ENCODE measurements around the gene UBAP2. TPM values are rescaled to one million over a fixed set of nuclear protein-coding genes. Genes with fewer than 3 reads are reported as not detected.

The UBAP2 gene
- polyA plus RNA-seq, 1 experiment, result 17.5 TPM

GRCh38 chr9:34089311-34089710 is 40.6 kb upstream of the UBAP2 start:
- no peak overlapping the region for H3K4me3 ChIP-seq (ENCODE audit: low read depth, low read length)
- ChIA-PET POLR2A (no interaction called here), CTCF (interaction anchor here (1.1 to 1.3 kb wide), 2 partner anchors 15 to 465 kb away, joined by 3 to 7 read pairs; no protein-coding TSS in a partner anchor)
- H3K27me3 ChIP-seq (ENCODE audit: control insufficient read depth, insufficient read depth, low read length), result no peaks in the 10 kb centered on the region
- no peaks in the 10 kb centered on the region for H3K9me3 ChIP-seq (ENCODE audit: control insufficient read depth, insufficient read depth, low read length)
- DNase-seq (ENCODE audit: low read depth, low spot score), result no peak
- no peak for TF ChIP-seq CTCF (IDR thresholded peaks at IDR 0.05; ENCODE audit: low read depth, low read length)
- no peak overlapping the region for H3K27ac ChIP-seq (ENCODE audit: low read depth, low read length)

- H3K27me3 ChIP-seq (ENCODE audit: control insufficient read depth, insufficient read depth, low read length), result no peaks in the 10 kb centered on the region
- H3K27ac ChIP-seq (ENCODE audit: low read depth, low read length), result no peak overlapping the region
- no peak for TF ChIP-seq CTCF (IDR thresholded peaks at IDR 0.05; ENCODE audit: low read depth, low read length)
- ChIA-PET POLR2A (no interaction called here), CTCF (interaction anchor here (0.6 kb wide), 1 partner anchor 350 kb away, joined by 4 read pairs; no protein-coding TSS in a partner anchor)
- DNase-seq (ENCODE audit: low read depth, low spot score), result no peak
- no peaks in the 10 kb centered on the region for H3K9me3 ChIP-seq (ENCODE audit: control insufficient read depth, insufficient read depth, low read length)
- no peak overlapping the region for H3K4me3 ChIP-seq (ENCODE audit: low read depth, low read length)
Measured at GRCh38 chr9:34087370-34087769, 38.7 kb upstream of the UBAP2 start.

- H3K27ac ChIP-seq (ENCODE audit: low read depth, low read length), result no peak overlapping the region
- TF ChIP-seq CTCF (IDR thresholded peaks at IDR 0.05; ENCODE audit: low read depth, low read length), result no peak
- POLR2A ChIA-PET, result no interaction called here
- no peaks in the 10 kb centered on the region for H3K27me3 ChIP-seq (ENCODE audit: control insufficient read depth, insufficient read depth, low read length)
- H3K4me3 ChIP-seq (ENCODE audit: low read depth, low read length), result no peak overlapping the region
- no peak for DNase-seq (ENCODE audit: low read depth, low spot score)
- H3K9me3 ChIP-seq (ENCODE audit: control insufficient read depth, insufficient read depth, low read length), result no peaks in the 10 kb centered on the region
- CTCF ChIA-PET, result no interaction called here
Measured at GRCh38 chr9:34086864-34087263, 38.2 kb upstream of the UBAP2 start.

GRCh38 chr9:34085581-34086500 is 37.2 kb upstream of the UBAP2 start:
- Histone ChIP-seq H3K4me3 (ENCODE audit: low read depth, low read length) (no peak overlapping the region), H3K27ac (ENCODE audit: low read depth, low read length) (no peak overlapping the region), H3K9me3 (ENCODE audit: control insufficient read depth, insufficient read depth, low read length) (no peaks in the 10 kb centered on the region), H3K27me3 (ENCODE audit: control insufficient read depth, insufficient read depth, low read length) (no peaks in the 10 kb centered on the region)
- POLR2A ChIA-PET, result no interaction called here
- CTCF ChIA-PET, result interaction anchor here (0.9 to 4.2 kb wide), 2 partner anchors 12 to 75 kb away, joined by 3 to 47 read pairs; no protein-coding TSS in a partner anchor
- no peak for DNase-seq (ENCODE audit: low read depth, low spot score)
- no peak for TF ChIP-seq CTCF (IDR thresholded peaks at IDR 0.05; ENCODE audit: low read depth, low read length)

GRCh38 chr9:34084562-34084961 is 35.9 kb upstream of the UBAP2 start:
- TF ChIP-seq CTCF (IDR thresholded peaks at IDR 0.05; ENCODE audit: low read depth, low read length), result no peak
- POLR2A ChIA-PET, result no interaction called here
- no peak for DNase-seq (ENCODE audit: low read depth, low spot score)
- H3K4me3 ChIP-seq (ENCODE audit: low read depth, low read length), result no peak overlapping the region
- CTCF ChIA-PET, result interaction anchor here (1.0 to 4.2 kb wide), 2 partner anchors 11 to 168 kb away, joined by 6 to 47 read pairs; no protein-coding TSS in a partner anchor
- no peaks in the 10 kb centered on the region for H3K27me3 ChIP-seq (ENCODE audit: control insufficient read depth, insufficient read depth, low read length)
- no peak overlapping the region for H3K27ac ChIP-seq (ENCODE audit: low read depth, low read length)
- no peaks in the 10 kb centered on the region for H3K9me3 ChIP-seq (ENCODE audit: control insufficient read depth, insufficient read depth, low read length)
